Stomach (tissue), 9 donors: ENCODE data around the gene SINHCAF. TPM values are rescaled to one million over a fixed set of nuclear protein-coding genes. Genes with fewer than 3 reads are reported as not detected.

Experiments
- DNase-seq, 2 donors: peaks; one replicate each; pipeline versions ENCODE4 v3.0.0 to v3.0.0-alpha.2; 2013 to 2019
- H3K27ac ChIP-seq, 5 donors: fragments of 200-600 bp in 4 of 5; sonication (generic) in 4 of 5; one replicate each; pipeline ENCODE4 v1.5.1; 2013 to 2019; ENCODE audit warnings: mild to moderate bottlenecking in 1 of 5, moderate library complexity in 1 of 5
- H3K27me3 ChIP-seq, 3 donors: fragments of 200-600 bp; sonication (generic); one replicate each; pipeline ENCODE4 v1.5.1; 2017 to 2019; ENCODE audit warnings: mixed run types in 1 of 3
- H3K36me3 ChIP-seq, 4 donors: fragments of 200-600 bp; sonication (generic); 1 replicate in 3 of 4; 2 replicates in 1 of 4; pipeline ENCODE4 v1.5.1; 2016 to 2019
- H3K4me1 ChIP-seq, 4 donors: fragments of 200-600 bp; sonication (generic); one replicate each; pipeline ENCODE4 v1.5.1; 2016 to 2019
- H3K4me3 ChIP-seq, 4 donors: fragments of 200-600 bp; sonication (generic) in 3 of 4; one replicate each; pipeline ENCODE4 v1.5.1; 2016 to 2019; ENCODE audit warnings: mild to moderate bottlenecking in 1 of 4
- H3K9me3 ChIP-seq, 4 donors: fragments of 200-600 bp; sonication (generic); one replicate each; pipeline ENCODE4 v1.5.1; 2016 to 2019
- CTCF ChIP-seq, 7 experiments: fragments of 450-650 bp in 4 of 7; fragments of 200-600 bp in 3 of 7; sonication (generic) in 3 of 7; IDR thresholded peaks; one replicate each; pipeline ENCODE4 v1.5.1; 2016 to 2019; ENCODE audit warnings: antibody characterized with exemption in 7 of 7, control low read depth in 2 of 7, mild to moderate bottlenecking in 1 of 7
- EP300 ChIP-seq: sonication (generic); formaldehyde crosslinking; IDR thresholded peaks from one replicate; pipeline ENCODE4 v1.6.1; 2017; ENCODE audit warnings: antibody characterized with exemption
- POLR2A ChIP-seq, 4 donors: fragments of 450-650 bp; IDR thresholded peaks; one replicate each; pipeline ENCODE4 v1.6.1; 2016; ENCODE audit warnings: antibody characterized with exemption in 4 of 4, control low read depth in 2 of 4, mild to moderate bottlenecking in 1 of 4, moderate library complexity in 1 of 4
- POLR2AphosphoS5 ChIP-seq, 3 donors: sonication (generic); formaldehyde crosslinking; IDR thresholded peaks; one replicate each; pipeline ENCODE4 v1.6.1; 2016; ENCODE audit warnings: antibody characterized with exemption in 3 of 3
- WGBS, 5 donors: extraction: QIAGEN DNeasy Blood & Tissue Kit in 3 of 5; methylation state at CpG; one replicate each; pipeline versions ENCODE4 v1.1.5 to v1.1.7; 2013 to 2018; 5-methylcytosine and 5-hydroxymethylcytosine counted together
- intact Hi-C: fragments of 100-400 bp; cut with DNase I; formaldehyde crosslinking; loops from one replicate; pipeline ENCODE4 v1.15.1; 2023; ENCODE audit warnings: low total_unique reads
- polyA plus RNA-seq, 3 donors: library from polyadenylated mRNA; stranded (reverse); fragments of 200-250 nt; gene quantifications; one replicate each; pipeline ENCODE4 v1.2.3, GENCODE V29; 2013
- small RNA-seq, 4 donors: library from RNA; depleted of rRNA; stranded (forward); fragments of <200 nt; gene quantifications; one replicate each; pipeline ENCODE3, GENCODE V24; 2016
- total RNA-seq, 5 donors: library from RNA; depleted of rRNA; stranded (reverse); fragments of >200 nt; gene quantifications; one replicate each; pipeline versions ENCODE4 v1.1.0 to v1.2.3, GENCODE V29; 2014 to 2016
- donor health status: healthy with polysubstance abuse.
- donor health status: Bipolar disorder and iron deficiency.
- donor health status: healthy.

SINHCAF gene
- total and polyA plus RNA-seq, 8 donors = 17.5 to 93.5 (median 28.2) TPM

GRCh38 chr12:31232361-31232965 lies 93.5 kb downstream of the SINHCAF start:
- Histone ChIP-seq H3K4me3 (no peak overlapping the region), H3K36me3 (no peaks in the 10 kb centered on the region), H3K27ac (no peak overlapping the region), H3K27me3 (peaks cover 0 to 21% (median 0%) of the 10 kb centered on the region in 3 donors), H3K4me1 (peaks cover 4 to 20% (median 14%) of the 10 kb centered on the region in 4 donors), H3K9me3 (no peaks in the 10 kb centered on the region)
- DNase-seq = no peak
- no peak for TF ChIP-seq POLR2A (IDR thresholded peaks at IDR 0.05)
- TF ChIP-seq POLR2AphosphoS5 (IDR thresholded peaks at IDR 0.05) = no peak
- no peak for TF ChIP-seq CTCF (IDR thresholded peaks at IDR 0.05)
- no peak for TF ChIP-seq EP300
- intact Hi-C loops = no loop called here
- WGBS, 5 donors = 76 to 95% (median 84%) methylated on average over 11 of the region's 11 CpGs

DNA sequence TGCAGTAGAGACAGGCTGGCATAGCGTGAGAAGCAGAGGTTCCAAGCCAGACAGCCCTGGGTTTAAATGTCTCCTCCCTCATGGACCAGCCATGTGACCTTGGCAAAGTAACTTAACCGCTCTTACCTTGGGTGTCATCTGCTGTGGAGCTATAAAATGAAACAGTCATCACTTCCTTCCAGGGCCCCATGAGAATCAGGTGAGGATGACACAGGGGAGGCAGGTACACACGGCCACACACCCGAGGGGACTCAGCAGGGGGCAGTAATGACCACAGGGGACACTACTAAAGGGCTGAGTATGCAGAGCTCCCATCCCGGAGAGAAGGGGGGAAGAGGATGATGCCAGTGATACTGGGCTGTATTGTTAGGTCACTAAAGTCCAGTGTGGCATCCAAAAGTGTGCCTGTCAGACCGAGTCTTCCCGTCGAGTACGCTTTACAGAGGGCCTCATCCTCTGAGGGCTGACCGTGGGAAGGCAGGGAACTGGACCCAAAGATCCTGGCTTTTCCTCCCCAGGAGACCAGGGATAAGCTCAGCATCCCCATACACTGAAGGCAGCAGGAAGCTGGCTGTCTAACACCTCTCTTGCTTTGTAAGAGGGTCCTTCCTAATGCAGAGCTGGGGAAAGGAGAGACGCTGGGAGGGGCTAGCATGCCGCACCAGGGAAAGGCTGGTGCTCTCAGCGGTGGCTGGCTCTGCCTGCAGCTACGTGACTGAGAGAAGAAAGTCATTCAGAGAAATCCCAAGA lies 94.2 kb downstream of the SINHCAF start:
- DNase-seq = no peak
- WGBS, 5 donors = 86 to 92% (median 89%) methylated on average over 14 of the region's 14 CpGs
- Histone ChIP-seq H3K9me3 (no peaks in the 10 kb centered on the region), H3K36me3 (no peaks in the 10 kb centered on the region), H3K27ac (no peak overlapping the region), H3K4me1 (peaks cover 4 to 20% (median 14%) of the 10 kb centered on the region in 4 donors), H3K27me3 (peaks cover 0 to 14% (median 0%) of the 10 kb centered on the region in 3 donors), H3K4me3 (no peak overlapping the region)
- TF ChIP-seq POLR2A (IDR thresholded peaks at IDR 0.05) (no peak), CTCF (IDR thresholded peaks at IDR 0.05) (no peak), EP300 (no peak), POLR2AphosphoS5 (IDR thresholded peaks at IDR 0.05) (no peak)
- intact Hi-C loops = no loop called here

Small RNA genes within 50 kb of the gene (small RNA-seq; reads per million reads assigned to genes)
- gene AC024940.4 = 0 reads per million in 4 donors
- gene AC024940.5 = 0 reads per million in 4 donors
- gene MREGP1 = 0 reads per million in 4 donors
- 0 reads per million in 4 donors for gene RF00026
